RCC 7860 (cell line): ENCODE data around the gene OLFML3.
"Not testable (repeated sequence)": the region's sequence is repeated elsewhere in the genome, so short reads cannot be mapped to it uniquely, and the experiment has no call there.

ENCODE experiments used
- DNase-seq: peaks from one replicate; pipeline ENCODE4 v3.0.0-alpha.2; 2015; ENCODE audit warnings: low spot score
- FAIRE-seq: peaks from 2 replicates; lab custom pipeline; 2012; peaks lifted over from hg19 to GRCh38; lab: Jason Lieb, UNC

The OLFML3 gene

DNA sequence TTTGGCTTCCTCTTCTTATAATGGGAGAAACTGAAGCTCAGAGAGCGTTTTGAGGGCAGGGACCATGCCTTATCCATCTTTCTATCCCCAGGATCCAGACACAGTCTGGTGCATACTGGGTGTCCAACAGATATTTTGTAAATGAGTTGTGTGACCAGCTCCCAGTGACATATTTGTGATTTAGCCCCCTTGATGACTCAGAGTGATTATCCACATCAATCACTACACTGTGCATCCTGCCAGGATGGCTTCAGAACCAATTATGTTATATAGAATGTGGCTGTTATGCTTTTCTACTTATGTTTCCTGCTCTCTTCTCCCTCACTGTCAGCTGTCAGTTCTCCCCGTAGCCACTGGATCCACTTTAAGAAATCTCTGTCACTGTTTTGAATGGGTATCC, 11.3 kb downstream of the OLFML3 start:
- FAIRE-seq (no peak), DNase-seq (no peak)

DNA sequence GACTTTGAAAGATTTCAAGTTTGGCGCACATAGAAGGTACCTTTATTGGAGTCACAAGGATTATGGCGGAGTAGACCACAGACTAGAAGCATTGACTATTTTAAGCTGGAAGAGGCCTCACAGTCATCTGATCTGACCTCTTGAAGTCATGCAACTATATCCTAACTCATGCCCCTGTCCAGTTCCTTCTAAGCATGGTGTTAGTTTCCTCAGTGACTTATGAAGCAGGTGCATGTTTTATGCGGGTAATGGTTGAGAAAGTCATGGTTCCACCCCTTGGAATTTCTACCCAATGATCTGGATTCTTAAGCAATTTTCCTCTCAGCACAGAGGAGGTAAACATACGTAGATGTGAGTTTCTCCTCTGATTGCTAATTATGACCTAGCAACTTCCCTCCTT, 11.7 kb downstream of the OLFML3 start:
- FAIRE-seq: no peak
- no peak for DNase-seq

DNA sequence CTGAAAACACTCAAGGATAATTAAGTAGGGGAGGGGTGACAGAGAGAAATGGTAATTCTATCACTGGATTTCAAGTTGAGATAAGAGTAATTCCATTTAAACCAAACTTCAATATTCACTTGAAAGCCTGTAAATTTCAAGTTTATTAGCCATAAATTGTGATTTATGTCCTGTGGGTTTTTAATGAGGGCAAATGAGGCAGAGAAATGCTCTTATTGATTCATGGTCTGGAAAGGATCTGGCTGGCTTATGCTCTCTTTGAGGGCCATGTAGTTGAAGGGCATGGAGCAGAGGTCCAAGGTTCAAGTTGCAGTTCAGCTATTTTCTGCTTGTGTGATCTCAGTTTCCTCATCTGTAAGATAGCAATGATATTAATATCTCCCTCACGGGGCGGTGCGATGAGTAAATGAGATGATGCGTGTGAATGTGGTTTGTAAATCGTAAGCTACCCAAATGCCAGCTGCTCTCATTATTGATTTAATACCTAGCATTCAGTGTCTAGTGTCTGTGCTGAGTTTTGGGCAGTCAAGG, 12.3 kb downstream of the OLFML3 start:
- DNase-seq: no peak
- no peak for FAIRE-seq

DNA sequence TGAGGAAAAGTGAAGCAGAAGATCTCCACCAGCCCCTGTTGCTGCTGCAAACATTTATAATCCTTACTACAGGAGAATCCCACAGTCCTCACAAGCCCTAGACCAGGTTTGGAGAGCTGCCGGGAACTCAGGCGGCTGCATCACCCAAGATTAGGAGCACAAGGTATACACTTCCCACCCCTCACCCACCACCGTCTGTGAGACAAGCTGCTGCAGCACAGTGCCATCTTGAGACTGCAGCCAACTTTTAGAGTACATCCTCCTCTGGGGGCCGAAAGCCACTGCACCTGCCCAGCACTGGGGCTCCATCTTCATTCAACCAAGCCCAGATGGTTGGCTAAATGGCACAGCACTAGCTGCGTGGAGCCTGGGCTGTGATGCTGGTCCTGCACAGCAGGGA, 13.8 kb downstream of the OLFML3 start:
- DNase-seq (no peak), FAIRE-seq (no peak)

DNA sequence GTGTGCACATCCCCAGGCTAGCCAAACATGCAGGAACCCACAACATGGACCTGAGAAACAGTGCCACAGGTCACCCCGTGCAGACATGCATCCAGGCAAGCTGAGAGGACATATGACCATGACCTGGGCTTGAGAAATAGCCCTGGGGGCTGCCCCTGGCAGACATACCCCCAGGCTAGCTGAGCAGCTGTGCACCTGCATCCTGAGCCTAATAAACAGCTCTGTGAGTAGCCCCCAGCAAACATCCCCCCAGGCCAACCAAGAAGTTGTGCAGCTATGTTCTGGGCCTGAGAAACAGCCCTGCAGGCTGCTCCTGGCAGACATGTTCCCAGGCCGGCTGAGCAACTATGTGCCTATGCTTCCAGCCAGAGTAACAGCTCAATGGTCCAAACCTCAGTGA, 14.5 kb downstream of the OLFML3 start:
- DNase-seq (no peak), FAIRE-seq (no peak)

DNA sequence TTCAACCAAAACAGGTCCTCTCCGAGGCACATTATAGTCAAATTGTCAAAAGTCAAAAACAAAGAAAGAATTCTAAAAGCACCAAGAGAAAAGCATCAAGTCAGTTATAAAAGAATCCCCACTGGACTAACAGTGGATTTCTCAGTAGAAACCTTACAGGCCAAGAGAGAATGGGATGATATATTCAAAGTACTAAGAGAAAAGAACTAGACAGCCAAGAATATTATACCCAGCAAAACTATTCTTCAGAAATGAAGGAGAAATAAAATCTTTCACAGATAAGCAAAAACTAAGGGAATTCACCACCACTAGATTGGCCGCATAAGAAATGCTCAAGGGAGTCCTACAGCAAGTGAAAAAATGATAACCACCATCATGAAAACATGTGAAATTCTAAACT, 16.1 kb downstream of the OLFML3 start:
- FAIRE-seq: no peak

DNA sequence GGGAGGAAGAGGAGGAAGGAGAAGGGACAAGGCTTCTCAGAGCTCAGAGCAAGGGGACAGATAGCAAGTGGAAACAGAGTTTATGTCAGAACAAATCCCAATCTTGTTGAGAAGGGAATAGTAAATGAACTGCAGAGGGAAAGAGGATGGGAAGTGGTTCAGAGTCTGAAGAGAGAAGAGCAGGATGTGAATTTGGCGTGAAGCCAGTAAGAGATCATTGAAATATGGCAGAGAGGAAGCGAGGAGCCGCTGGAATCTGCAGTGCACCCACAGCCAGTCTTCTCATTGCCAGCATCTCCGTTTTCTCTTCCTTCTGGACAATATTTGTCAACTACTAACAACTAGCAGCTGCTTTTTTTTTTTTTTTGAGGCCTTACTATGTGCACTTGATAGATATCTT, 19.1 kb downstream of the OLFML3 start:
- DNase-seq (no peak), FAIRE-seq (no peak)

More for the DNA sequence above, 16.1 kb downstream of the OLFML3 start:
- DNase-seq: no peak

DNA sequence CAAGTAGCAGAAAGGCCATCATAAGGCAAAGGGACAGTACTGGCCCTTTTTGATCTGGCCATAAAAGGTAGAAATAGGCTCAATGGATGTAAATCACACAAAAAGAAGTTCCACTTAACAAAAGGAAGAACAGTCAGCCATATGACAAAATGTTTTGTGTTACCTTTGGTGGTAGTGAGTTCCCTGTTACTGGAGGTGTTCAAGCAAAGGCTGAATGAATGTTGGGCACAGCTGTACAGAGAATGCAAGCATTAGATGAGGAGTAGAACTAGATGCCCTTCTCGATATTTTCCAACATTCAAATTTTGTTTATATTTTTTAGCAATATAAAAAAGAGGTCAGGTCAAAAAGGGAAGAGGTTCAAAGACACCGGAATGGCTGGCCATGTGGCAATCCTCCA, 20.0 kb downstream of the OLFML3 start:
- FAIRE-seq (no peak), DNase-seq (no peak)

DNA sequence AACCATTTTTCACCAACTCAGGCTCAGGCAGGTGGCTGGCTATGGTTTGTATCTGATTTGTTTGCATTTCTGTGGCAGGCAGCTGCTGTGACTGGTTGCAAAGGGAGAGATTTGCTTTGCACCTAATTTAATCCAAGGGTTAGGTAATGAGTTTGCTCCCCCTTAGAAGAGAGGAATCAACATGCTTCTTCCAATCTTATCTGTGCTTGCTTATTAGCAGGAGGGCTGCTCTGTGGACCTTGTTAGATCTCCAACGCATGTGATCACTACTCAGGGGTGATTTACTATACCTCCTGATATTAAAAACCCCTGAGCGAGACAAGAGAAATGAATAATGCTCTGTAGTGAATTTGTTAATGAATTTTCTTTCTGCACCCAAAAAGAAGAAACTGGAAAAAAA, 20.5 kb downstream of the OLFML3 start:
- no peak for FAIRE-seq
- no peak for DNase-seq

DNA sequence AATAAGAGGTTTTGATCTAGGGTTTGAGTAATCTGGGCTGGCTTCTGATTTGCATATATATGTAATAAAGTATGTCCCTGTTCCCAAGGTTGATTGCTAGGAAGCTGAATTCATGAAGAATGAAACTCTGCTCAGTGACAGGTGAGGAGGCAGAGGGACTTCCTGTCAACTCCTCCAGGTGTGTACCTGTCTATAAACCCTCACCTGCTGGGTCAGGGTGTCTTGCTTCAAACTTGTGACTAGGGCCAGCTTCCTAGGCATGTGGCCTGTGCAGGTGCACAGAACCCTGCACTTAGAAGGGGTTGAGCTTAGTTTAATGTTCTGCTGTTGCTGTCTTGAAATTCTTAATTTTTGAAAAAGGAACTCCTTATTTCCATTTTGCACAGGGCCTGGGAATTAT, 21.1 kb downstream of the OLFML3 start:
- DNase-seq (no peak), FAIRE-seq (no peak)

DNA sequence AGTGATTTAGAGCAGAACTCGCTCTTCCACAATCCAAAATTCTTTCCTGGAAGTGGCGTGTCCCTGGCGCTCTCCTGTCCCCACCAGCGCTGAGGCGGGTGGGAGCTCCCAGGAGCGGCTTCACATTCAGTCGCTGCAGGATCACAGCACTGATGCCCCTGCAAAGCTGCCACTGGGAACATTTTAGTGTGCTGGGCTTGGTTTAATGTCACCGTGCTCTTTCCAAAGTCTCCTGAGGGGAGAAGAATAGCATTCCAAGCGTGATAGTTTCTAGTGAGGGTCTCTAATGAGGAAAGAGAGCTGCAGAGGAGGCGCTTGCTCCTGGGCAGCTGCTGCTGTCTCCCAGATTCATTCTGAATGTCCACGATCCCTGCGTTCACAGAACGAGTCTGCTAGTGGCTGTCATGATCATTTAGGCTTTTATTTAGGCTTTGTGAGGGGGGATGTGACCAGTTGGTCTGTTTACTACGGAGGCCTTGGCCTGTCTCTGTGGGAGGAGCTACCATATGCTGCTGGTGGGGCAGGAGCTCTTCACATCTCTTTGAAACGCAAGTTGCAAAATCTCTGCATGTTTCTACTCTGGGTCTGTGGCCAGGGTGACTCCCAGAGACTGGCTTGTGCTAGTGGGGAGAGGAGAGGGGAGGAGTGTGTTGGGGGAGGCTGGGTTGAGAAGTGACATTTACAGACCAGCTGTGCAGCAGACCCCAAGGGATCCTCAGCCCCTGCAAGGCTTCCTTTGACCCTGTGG, 23.4 kb downstream of the OLFML3 start:
- DNase-seq: no peak
- FAIRE-seq: no peak

DNA sequence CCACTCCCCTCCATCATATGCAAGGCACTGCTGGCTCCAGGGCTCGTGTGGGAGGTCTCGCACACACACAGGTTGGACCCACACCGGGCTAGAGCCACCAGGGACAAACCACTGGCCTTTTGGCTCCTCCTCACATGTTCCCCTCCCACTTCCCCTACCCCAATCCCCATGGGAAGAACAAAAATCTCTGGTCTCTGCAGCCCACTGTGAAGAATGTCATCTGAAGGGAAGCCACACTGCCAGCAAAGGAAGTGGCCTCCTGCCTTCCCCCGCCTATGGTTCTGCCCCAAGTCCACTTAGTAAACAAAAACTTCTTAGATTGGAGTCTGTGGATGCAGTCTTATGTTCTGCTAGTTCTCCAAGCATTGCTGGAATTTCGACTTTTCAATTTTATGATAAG, 24.2 kb downstream of the OLFML3 start:
- DNase-seq (no peak), FAIRE-seq (no peak)

DNA sequence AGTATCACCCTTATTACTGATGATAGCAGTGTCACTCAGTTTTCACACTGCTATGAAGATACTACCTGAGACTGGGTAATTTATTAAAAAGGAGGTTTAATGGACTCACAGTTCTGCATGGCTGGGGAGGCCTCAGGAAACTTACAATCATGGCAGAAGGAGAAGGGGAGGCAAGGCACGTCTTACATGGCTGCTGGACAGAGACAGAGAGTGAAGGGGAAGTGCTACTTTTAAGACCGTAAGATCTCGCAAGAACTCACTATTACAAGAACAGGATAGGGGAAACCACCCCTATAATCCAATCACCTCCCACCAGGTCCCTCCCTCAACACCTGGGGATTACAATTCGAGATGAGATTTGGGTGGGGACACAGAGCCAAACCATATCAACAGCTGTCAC, 27.6 kb downstream of the OLFML3 start:
- not testable (repeated sequence) for FAIRE-seq, DNase-seq

DNA sequence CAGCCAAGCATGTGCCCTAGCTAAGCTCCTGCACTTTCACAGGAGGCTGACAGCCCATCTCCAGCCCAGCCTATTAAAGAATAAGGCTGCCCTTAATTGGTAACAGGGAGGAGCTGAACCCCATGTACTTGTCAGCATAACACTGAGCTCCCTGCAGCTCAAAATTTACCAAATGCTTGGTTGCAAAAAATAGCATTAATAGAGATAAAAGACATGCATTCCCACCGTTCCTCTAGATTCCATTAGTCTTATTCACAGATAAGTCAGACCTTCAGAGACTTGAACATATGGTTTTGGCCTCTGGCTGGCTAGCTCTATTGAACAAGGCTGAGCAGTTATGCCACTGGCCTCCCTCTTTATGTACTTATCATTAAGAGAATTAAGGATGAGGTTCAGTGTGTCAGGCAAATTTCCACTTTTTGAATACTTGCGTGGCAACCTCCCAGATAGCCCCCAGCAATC, 29.2 kb downstream of the OLFML3 start:
- DNase-seq: no peak
- no peak for FAIRE-seq

DNA sequence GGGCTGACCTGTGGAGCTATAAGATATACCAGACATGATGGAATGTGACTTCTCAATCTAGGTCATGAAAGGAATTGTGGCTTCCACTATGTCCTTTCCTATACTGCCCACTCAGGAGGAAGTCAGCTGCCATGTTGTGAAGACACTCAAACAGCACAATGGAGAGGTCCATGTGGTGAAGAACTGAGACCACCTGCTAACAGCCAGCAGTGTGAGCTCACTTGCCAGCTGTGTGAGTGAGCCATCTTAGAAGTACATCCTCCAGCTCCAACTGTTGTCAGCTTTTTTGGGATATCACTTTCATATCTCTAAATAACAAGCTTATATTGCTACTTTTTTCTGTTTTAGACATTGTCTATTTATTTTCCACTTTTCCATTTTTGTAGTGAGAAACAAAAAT, 29.7 kb downstream of the OLFML3 start:
- FAIRE-seq: no peak
- no peak for DNase-seq

DNA sequence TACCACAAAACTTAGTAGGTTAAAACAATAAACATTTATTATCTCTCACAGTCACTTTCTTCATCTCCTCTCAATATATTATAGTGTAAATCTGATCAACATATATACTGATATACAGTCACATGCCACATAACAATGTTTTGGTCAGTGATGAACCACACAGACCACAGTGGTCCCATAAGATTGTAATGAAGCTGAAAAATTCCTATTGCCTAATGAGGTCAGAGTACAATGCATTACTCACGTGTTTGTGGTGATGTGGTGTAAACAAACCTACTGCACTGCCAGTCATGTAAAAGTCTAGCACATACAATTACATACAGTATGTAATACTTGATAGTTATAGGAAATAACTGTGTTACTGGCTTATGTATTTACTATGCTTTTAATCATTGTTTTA, 30.1 kb downstream of the OLFML3 start:
- DNase-seq (no peak), FAIRE-seq (no peak)

DNA sequence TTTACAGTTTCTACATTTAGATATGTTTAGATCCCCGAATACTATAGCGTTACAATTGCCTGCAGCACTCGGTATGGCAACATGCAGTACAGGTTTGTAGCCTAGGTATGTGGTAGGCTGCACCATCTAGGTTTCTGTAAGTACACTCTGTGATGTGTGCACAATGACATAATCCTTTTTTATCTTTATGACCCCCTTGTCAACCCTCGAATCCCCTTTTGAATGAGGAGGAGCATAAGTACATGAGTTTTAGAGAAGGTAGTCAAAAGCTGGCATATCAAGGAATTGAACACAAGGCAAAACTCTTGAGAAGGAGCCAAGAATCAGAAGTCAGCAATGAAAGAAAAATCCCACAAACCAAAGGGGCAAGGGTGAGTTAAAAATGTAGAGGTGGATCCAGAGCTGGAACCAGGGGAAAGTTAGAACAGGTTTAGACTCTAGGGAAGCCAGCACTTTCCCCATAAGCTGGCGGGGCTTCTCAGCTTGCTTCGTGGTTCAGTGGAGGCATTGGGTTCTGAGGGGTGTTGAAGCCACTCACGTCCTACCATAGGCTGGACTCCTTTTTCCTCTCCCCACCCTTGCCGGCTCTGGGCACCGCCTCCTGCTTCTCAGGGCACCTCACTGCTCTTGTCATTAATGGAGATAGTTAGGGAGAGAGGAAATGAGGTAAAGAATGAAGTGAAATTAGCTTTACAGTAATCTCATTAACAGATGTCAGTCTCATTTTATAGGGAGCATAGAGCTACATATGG, 31.3 kb downstream of the OLFML3 start:
- DNase-seq (no peak), FAIRE-seq (no peak)

DNA sequence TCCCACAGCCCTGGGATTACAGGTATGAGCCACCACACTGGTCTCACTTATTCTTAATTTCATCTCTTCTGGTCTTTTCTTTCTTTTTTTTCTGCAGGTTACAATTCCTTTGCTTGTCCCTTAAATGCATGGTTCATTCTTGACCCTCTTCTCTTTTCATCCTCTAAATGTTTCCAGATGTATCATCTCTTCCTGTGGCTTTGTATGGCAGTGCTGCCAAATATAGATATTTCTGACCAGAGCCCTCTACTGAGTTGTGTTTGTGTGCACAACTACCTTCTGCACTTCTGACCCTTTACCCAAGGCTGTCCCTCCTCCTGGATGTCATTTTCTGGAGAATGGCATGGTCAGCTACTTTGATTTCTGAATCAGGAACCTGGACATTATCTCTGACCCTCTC, 32.5 kb downstream of the OLFML3 start:
- no peak for FAIRE-seq
- DNase-seq: no peak

DNA sequence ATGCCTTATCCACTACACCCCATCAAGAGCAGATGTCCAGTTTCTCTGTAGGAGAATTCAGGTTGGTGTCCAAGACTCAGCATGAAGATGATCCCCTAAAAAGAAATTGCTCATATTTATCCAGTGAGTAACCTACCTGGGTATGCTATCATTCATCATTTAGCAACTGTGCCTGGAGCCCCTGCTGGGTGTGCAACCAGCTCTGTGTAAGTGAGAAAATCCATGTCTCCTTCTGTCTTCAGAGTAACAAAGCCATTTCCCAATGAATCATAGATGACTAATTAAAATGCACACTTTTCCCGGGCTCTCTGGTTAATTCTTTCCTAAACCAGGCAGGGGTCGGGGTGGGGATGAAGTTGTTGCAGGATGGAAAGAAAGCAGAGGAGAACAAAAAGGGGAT, 35.8 kb downstream of the OLFML3 start:
- FAIRE-seq: peak; percentile 79

DNA sequence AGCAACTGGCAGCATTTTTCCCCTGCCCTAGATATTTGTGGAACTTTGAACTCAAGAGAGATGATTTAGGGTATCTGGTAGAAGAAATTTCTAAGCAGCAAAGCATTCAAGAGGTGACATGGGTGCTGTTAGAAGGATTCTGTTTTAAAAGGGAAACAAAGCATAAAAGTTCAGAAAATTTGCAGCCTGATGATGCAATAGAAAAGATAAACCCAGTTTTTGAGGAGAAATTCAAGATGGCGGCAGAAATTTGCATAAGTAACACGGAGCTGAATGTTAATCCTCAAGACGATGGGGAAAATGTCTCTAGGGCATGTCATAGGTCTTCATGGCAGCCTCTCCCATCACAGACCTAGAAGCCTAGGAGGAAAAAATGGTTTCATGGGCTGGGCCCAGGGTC, 40.5 kb downstream of the OLFML3 start:
- not testable (repeated sequence) for DNase-seq, FAIRE-seq

More for the DNA sequence above, 35.8 kb downstream of the OLFML3 start:
- DNase-seq: peak; percentile 86

DNA sequence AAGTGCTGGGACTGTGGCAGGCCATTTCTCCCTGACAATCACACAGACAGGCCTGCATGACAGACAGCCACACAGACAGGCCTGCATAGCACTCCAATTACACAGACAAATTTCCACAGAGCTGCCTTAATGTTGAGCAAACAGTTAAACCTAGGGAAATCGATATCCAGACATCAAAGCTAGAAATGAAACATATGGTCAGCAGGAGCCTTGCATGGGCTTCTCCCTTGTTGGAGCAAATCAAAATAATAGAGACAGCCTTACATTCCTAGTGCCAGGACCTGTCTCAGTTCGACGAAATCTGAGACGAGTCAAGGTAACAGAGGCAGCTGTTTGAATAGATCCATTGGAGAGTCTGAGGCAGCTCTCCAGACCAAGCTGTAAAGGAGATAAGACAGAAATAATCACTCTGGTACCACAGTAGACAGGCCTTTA, 42.4 kb downstream of the OLFML3 start:
- FAIRE-seq (no peak), DNase-seq (no peak)

DNA sequence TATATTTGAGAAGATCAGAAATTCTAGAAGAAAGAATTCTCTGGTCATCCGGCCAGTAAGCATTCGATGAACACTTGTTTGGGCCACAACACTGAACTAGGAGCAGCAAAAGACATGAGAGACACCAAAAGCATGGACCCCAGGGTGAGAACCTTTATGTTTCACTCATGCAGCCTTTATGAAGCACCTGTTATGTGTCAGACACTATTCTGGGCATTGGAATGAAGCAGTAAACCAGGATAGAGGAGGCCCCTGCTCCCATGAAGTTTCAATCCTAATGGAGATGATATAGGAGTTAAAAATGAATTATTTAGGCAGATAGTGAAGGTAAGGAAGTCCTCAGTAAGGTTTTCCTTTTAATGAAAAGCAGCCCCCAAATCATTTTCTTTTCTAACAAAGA, 43.6 kb downstream of the OLFML3 start:
- no peak for DNase-seq
- no peak for FAIRE-seq
